ENCODE data around the gene SOX30.

The SOX30 gene

GRCh38 chr5:157596487-157596886 lies 55.8 kb downstream of the SOX30 start:
- no peaks in the 10 kb centered on the region for H3K79me1 ChIP-seq (ENCODE audit: low read depth, low read length)
- no peak overlapping the region for H2BK5ac ChIP-seq (ENCODE audit: low read length)
- H3K36me3 ChIP-seq (replicated peaks in 1 of 2; ENCODE audit: control insufficient read depth in 2 of 2, insufficient read depth in 2 of 2, low read length in 2 of 2): no peaks in the 10 kb centered on the region
- H2AFZ ChIP-seq (ENCODE audit: low read length): no peak overlapping the region
- peaks cover 0 to 6% (median 0%) of the 10 kb centered on the region in 3 experiments for H3K27me3 ChIP-seq (ENCODE audit: control insufficient read depth in 3 of 3, insufficient read depth in 3 of 3, low read depth in 1 of 3, low read length in 3 of 3)
- H3K4ac ChIP-seq (ENCODE audit: low read length): no peak overlapping the region
- H3K4me2 ChIP-seq (ENCODE audit: insufficient read depth, low read length, poor library complexity, severe bottlenecking): no peak overlapping the region
- no peak overlapping the region for H2BK120ac ChIP-seq (ENCODE audit: low read depth, low read length)
- H4K91ac ChIP-seq (ENCODE audit: low read depth, low read length, poor library complexity): no peak overlapping the region
- H3K4me3 ChIP-seq (ENCODE audit: low read length in 2 of 2): no peak overlapping the region
- H2BK15ac ChIP-seq (ENCODE audit: low read length): no peak overlapping the region
- no peak overlapping the region for H2BK12ac ChIP-seq (ENCODE audit: low read length)
- no peak overlapping the region for H3K18ac ChIP-seq (ENCODE audit: low read length)
- H3K27ac ChIP-seq (replicated peaks; ENCODE audit: low read length): no peak overlapping the region
- no peak overlapping the region for H4K8ac ChIP-seq (ENCODE audit: low read depth, low read length)
- H3K4me1 ChIP-seq (ENCODE audit: control insufficient read depth in 2 of 2, insufficient read depth in 1 of 2, low read depth in 1 of 2, low read length in 2 of 2): peaks cover 3 to 14% of the 10 kb centered on the region in 2 donors
- no peak for DNase-seq (ENCODE audit: low spot score)
- no CpG with 5 or more reads among the region's 5 CpGs for whole genome bisulfite sequencing, 2 donors (ENCODE audit: extremely low coverage in 2 of 2, insufficient read length in 2 of 2, insufficient replicate concordance in 1 of 2)
- no peak overlapping the region for H2AK5ac ChIP-seq (ENCODE audit: low read depth, low read length)
- no peak overlapping the region for H3K23ac ChIP-seq (ENCODE audit: low read depth, low read length, poor library complexity)
- H3K14ac ChIP-seq (ENCODE audit: low read length): no peak overlapping the region
- no peaks in the 10 kb centered on the region for H3K9me3 ChIP-seq (replicated peaks in 1 of 2; ENCODE audit: control insufficient read depth in 2 of 2, insufficient read depth in 1 of 2, low read depth in 1 of 2, low read length in 2 of 2)
- no peak overlapping the region for H3K9ac ChIP-seq (ENCODE audit: low read depth, low read length, poor library complexity)

GRCh38 chr5:157594675-157595459 lies 57.4 kb downstream of the SOX30 start:
- H3K9ac ChIP-seq (ENCODE audit: low read depth, low read length, poor library complexity): no peak overlapping the region
- no peak overlapping the region for H2BK15ac ChIP-seq (ENCODE audit: low read length)
- no peak overlapping the region for H4K91ac ChIP-seq (ENCODE audit: low read depth, low read length, poor library complexity)
- no peak overlapping the region for H3K23ac ChIP-seq (ENCODE audit: low read depth, low read length, poor library complexity)
- no peaks in the 10 kb centered on the region for H3K79me1 ChIP-seq (ENCODE audit: low read depth, low read length)
- H2AK5ac ChIP-seq (ENCODE audit: low read depth, low read length): no peak overlapping the region
- peaks cover 0 to 6% (median 0%) of the 10 kb centered on the region in 3 experiments for H3K27me3 ChIP-seq (ENCODE audit: control insufficient read depth in 3 of 3, insufficient read depth in 3 of 3, low read depth in 1 of 3, low read length in 3 of 3)
- H2BK12ac ChIP-seq (ENCODE audit: low read length): no peak overlapping the region
- no peak overlapping the region for H2BK5ac ChIP-seq (ENCODE audit: low read length)
- no CpG with 5 or more reads among the region's 2 CpGs for WGBS, 2 donors (ENCODE audit: extremely low coverage in 2 of 2, insufficient read length in 2 of 2, insufficient replicate concordance in 1 of 2)
- H3K9me3 ChIP-seq (replicated peaks in 1 of 2; ENCODE audit: control insufficient read depth in 2 of 2, insufficient read depth in 1 of 2, low read depth in 1 of 2, low read length in 2 of 2): no peaks in the 10 kb centered on the region
- H4K8ac ChIP-seq (ENCODE audit: low read depth, low read length): no peak overlapping the region
- H3K4ac ChIP-seq (ENCODE audit: low read length): no peak overlapping the region
- no peak overlapping the region for H3K4me3 ChIP-seq (ENCODE audit: low read length in 2 of 2)
- H3K36me3 ChIP-seq (replicated peaks in 1 of 2; ENCODE audit: control insufficient read depth in 2 of 2, insufficient read depth in 2 of 2, low read length in 2 of 2): no peaks in the 10 kb centered on the region
- H2BK120ac ChIP-seq (ENCODE audit: low read depth, low read length): no peak overlapping the region
- no peak overlapping the region for H3K14ac ChIP-seq (ENCODE audit: low read length)
- H3K27ac ChIP-seq (replicated peaks; ENCODE audit: low read length): no peak overlapping the region
- H3K4me2 ChIP-seq (ENCODE audit: insufficient read depth, low read length, poor library complexity, severe bottlenecking): no peak overlapping the region
- H3K4me1 ChIP-seq (ENCODE audit: control insufficient read depth in 2 of 2, insufficient read depth in 1 of 2, low read depth in 1 of 2, low read length in 2 of 2): peaks cover 3 to 14% of the 10 kb centered on the region in 2 donors
- no peak for DNase-seq (ENCODE audit: low spot score)
- H3K18ac ChIP-seq (ENCODE audit: low read length): no peak overlapping the region
- H2AFZ ChIP-seq (ENCODE audit: low read length): no peak overlapping the region

- Histone ChIP-seq H2AFZ (ENCODE audit: low read length) (no peak overlapping the region), H2BK120ac (ENCODE audit: low read depth, low read length) (no peak overlapping the region), H3K4me3 (ENCODE audit: low read length in 2 of 2) (no peak overlapping the region), H3K9ac (ENCODE audit: low read depth, low read length, poor library complexity) (no peak overlapping the region), H3K23ac (ENCODE audit: low read depth, low read length, poor library complexity) (no peak overlapping the region), H3K27me3 (ENCODE audit: control insufficient read depth in 3 of 3, insufficient read depth in 3 of 3, low read depth in 1 of 3, low read length in 3 of 3) (peaks cover 0 to 6% (median 0%) of the 10 kb centered on the region in 3 experiments), H3K36me3 (replicated peaks in 1 of 2; ENCODE audit: control insufficient read depth in 2 of 2, insufficient read depth in 2 of 2, low read length in 2 of 2) (no peaks in the 10 kb centered on the region), H4K8ac (ENCODE audit: low read depth, low read length) (no peak overlapping the region), H3K9me3 (replicated peaks in 1 of 2; ENCODE audit: control insufficient read depth in 2 of 2, insufficient read depth in 1 of 2, low read depth in 1 of 2, low read length in 2 of 2) (no peaks in the 10 kb centered on the region), H3K27ac (replicated peaks; ENCODE audit: low read length) (no peak overlapping the region), H3K79me1 (ENCODE audit: low read depth, low read length) (no peaks in the 10 kb centered on the region), H3K4me2 (ENCODE audit: insufficient read depth, low read length, poor library complexity, severe bottlenecking) (no peak overlapping the region), H3K4ac (ENCODE audit: low read length) (no peak overlapping the region), H3K4me1 (ENCODE audit: control insufficient read depth in 2 of 2, insufficient read depth in 1 of 2, low read depth in 1 of 2, low read length in 2 of 2) (peaks cover 3 to 14% of the 10 kb centered on the region in 2 donors), H3K14ac (ENCODE audit: low read length) (no peak overlapping the region), H2BK5ac (ENCODE audit: low read length) (no peak overlapping the region), H4K91ac (ENCODE audit: low read depth, low read length, poor library complexity) (no peak overlapping the region), H2BK15ac (ENCODE audit: low read length) (no peak overlapping the region), H3K18ac (ENCODE audit: low read length) (no peak overlapping the region), H2BK12ac (ENCODE audit: low read length) (no peak overlapping the region), H2AK5ac (ENCODE audit: low read depth, low read length) (no peak overlapping the region)
- DNase-seq (ENCODE audit: low spot score): no peak
Measured at GRCh38 chr5:157594257-157594656, 58.0 kb downstream of the SOX30 start.

- no CpG with 5 or more reads among the region's 6 CpGs for WGBS, 2 donors (ENCODE audit: extremely low coverage in 2 of 2, insufficient read length in 2 of 2, insufficient replicate concordance in 1 of 2)
- H3K79me1 ChIP-seq (ENCODE audit: low read depth, low read length): no peaks in the 10 kb centered on the region
- no peak overlapping the region for H2BK12ac ChIP-seq (ENCODE audit: low read length)
- H2AFZ ChIP-seq (ENCODE audit: low read length): no peak overlapping the region
- no peak overlapping the region for H3K4ac ChIP-seq (ENCODE audit: low read length)
- DNase-seq (ENCODE audit: low spot score): no peak
- no peak overlapping the region for H4K91ac ChIP-seq (ENCODE audit: low read depth, low read length, poor library complexity)
- H3K9me3 ChIP-seq (replicated peaks in 1 of 2; ENCODE audit: control insufficient read depth in 2 of 2, insufficient read depth in 1 of 2, low read depth in 1 of 2, low read length in 2 of 2): no peaks in the 10 kb centered on the region
- no peak overlapping the region for H3K4me2 ChIP-seq (ENCODE audit: insufficient read depth, low read length, poor library complexity, severe bottlenecking)
- no peak overlapping the region for H2BK120ac ChIP-seq (ENCODE audit: low read depth, low read length)
- H3K18ac ChIP-seq (ENCODE audit: low read length): no peak overlapping the region
- H3K4me1 ChIP-seq (ENCODE audit: control insufficient read depth in 2 of 2, insufficient read depth in 1 of 2, low read depth in 1 of 2, low read length in 2 of 2): peaks cover 3 to 14% of the 10 kb centered on the region in 2 donors
- H2BK5ac ChIP-seq (ENCODE audit: low read length): no peak overlapping the region
- H3K36me3 ChIP-seq (replicated peaks in 1 of 2; ENCODE audit: control insufficient read depth in 2 of 2, insufficient read depth in 2 of 2, low read length in 2 of 2): no peaks in the 10 kb centered on the region
- no peak overlapping the region for H3K4me3 ChIP-seq (ENCODE audit: low read length in 2 of 2)
- H3K14ac ChIP-seq (ENCODE audit: low read length): no peak overlapping the region
- no peak overlapping the region for H2BK15ac ChIP-seq (ENCODE audit: low read length)
- no peak overlapping the region for H4K8ac ChIP-seq (ENCODE audit: low read depth, low read length)
- no peak overlapping the region for H3K27ac ChIP-seq (replicated peaks; ENCODE audit: low read length)
- no peak overlapping the region for H2AK5ac ChIP-seq (ENCODE audit: low read depth, low read length)
- peaks cover 0 to 6% (median 0%) of the 10 kb centered on the region in 3 experiments for H3K27me3 ChIP-seq (ENCODE audit: control insufficient read depth in 3 of 3, insufficient read depth in 3 of 3, low read depth in 1 of 3, low read length in 3 of 3)
- no peak overlapping the region for H3K9ac ChIP-seq (ENCODE audit: low read depth, low read length, poor library complexity)
- no peak overlapping the region for H3K23ac ChIP-seq (ENCODE audit: low read depth, low read length, poor library complexity)
Measured at GRCh38 chr5:157593052-157593757, 59.0 kb downstream of the SOX30 start.

All from neuronal stem cell (in vitro differentiated cells).